Activated naive CD4-positive, alpha-beta T cell treated with anti-CD3 and anti-CD28 coated beads for 36 hours (primary cell): ENCODE measurements around the gene PCDHA9. TPM values are rescaled to one million over a fixed set of nuclear protein-coding genes. Genes with fewer than 3 reads are reported as not detected.
"Not testable (repeated sequence)": the region's sequence is repeated elsewhere in the genome, so short reads cannot be mapped to it uniquely, and the experiment has no call there.

Experiments used
- CTCF ChIA-PET: fragments of 350-600 bp; sonication (Branson Sonifier 250); formaldehyde crosslinking; loops from one replicate; lab custom pipeline; 2021; ENCODE audit warnings: antibody characterized with exemption; lab: Charles Lee
- DNase-seq: peaks from one replicate; pipeline ENCODE4 v3.0.0-alpha.2; 2020
- H3K27ac Mint-ChIP-seq: one replicate; pipeline ENCODE4 v1.8.0; 2021; ENCODE audit warnings: mild to moderate bottlenecking, mixed read lengths
- H3K27me3 Mint-ChIP-seq: one replicate; pipeline ENCODE4 v1.8.0; 2021; ENCODE audit warnings: low read depth, mixed read lengths
- H3K36me3 Mint-ChIP-seq: one replicate; pipeline ENCODE4 v1.8.0; 2021; ENCODE audit warnings: low read depth, mixed read lengths
- H3K4me1 Mint-ChIP-seq: one replicate; pipeline ENCODE4 v1.8.0; 2021; ENCODE audit warnings: low read depth, mixed read lengths
- H3K4me3 Mint-ChIP-seq: one replicate; pipeline ENCODE4 v1.8.0; 2021; ENCODE audit warnings: mild to moderate bottlenecking, moderate library complexity, mixed read lengths
- H3K9me3 Mint-ChIP-seq: one replicate; pipeline ENCODE4 v1.8.0; 2021; ENCODE audit warnings: mixed read lengths
- intact Hi-C: fragments of 100-400 bp; cut with micrococcal nuclease; formaldehyde crosslinking; loops from one replicate; pipeline ENCODE4 v1.15.1; 2023
- total RNA-seq, 2 experiments: library from RNA; stranded (reverse); gene quantifications; one replicate each; pipeline ENCODE4 v1.2.3, GENCODE V29; 2021

PCDHA9 gene
- total RNA-seq, 2 experiments from 2014 or later, result not detected

- DNase-seq, result no peak
- no peak overlapping the region for H3K27ac Mint-ChIP-seq
- CTCF ChIA-PET, result interaction anchor here (0.6 to 1.4 kb wide), 2 partner anchors 10 to 71 kb away, joined by 3 read pairs; no protein-coding TSS in a partner anchor
- H3K36me3 Mint-ChIP-seq, result peaks cover 7% of the 10 kb centered on the region
- H3K27me3 Mint-ChIP-seq, result peaks cover 29% of the 10 kb centered on the region
- no peaks in the 10 kb centered on the region for H3K4me1 Mint-ChIP-seq
- intact Hi-C loops, result loop anchor here (5.0 kb wide), 1 partner anchor 220 kb away; no protein-coding TSS in a partner anchor
- H3K4me3 Mint-ChIP-seq, result no peak overlapping the region
- peaks cover 8% of the 10 kb centered on the region for H3K9me3 Mint-ChIP-seq
Measured at GRCh38 chr5:140822281-140822629, 25.9 kb upstream of the PCDHA9 start.

- intact Hi-C loops, result loop anchor here (5.0 kb wide), 1 partner anchor 219 kb away; no protein-coding TSS in a partner anchor
- peaks cover 11% of the 10 kb centered on the region for H3K36me3 Mint-ChIP-seq
- DNase-seq, H3K4me1 Mint-ChIP-seq, H3K4me3 Mint-ChIP-seq, H3K27ac Mint-ChIP-seq, CTCF ChIA-PET: not testable (repeated sequence)
- H3K27me3 Mint-ChIP-seq, result peaks cover 33% of the 10 kb centered on the region
- peaks cover 12% of the 10 kb centered on the region for H3K9me3 Mint-ChIP-seq
Measured at GRCh38 chr5:140822969-140823368, 25.2 kb upstream of the PCDHA9 start.

- H3K36me3 Mint-ChIP-seq, result peaks cover 12% of the 10 kb centered on the region
- no peak overlapping the region for H3K27ac Mint-ChIP-seq
- no peak overlapping the region for H3K4me3 Mint-ChIP-seq
- peaks cover 13% of the 10 kb centered on the region for H3K9me3 Mint-ChIP-seq
- intact Hi-C loops, result loop anchor here (5.0 kb wide), 1 partner anchor 219 kb away; no protein-coding TSS in a partner anchor
- CTCF ChIA-PET, result no interaction called here
- peaks cover 37% of the 10 kb centered on the region for H3K27me3 Mint-ChIP-seq
- DNase-seq, result no peak
- no peaks in the 10 kb centered on the region for H3K4me1 Mint-ChIP-seq
Measured at GRCh38 chr5:140823475-140823874, 24.7 kb upstream of the PCDHA9 start.

GRCh38 chr5:140827704-140828361 lies 20.3 kb upstream of the PCDHA9 start, which contains the start of gene PCDHA6:
Gene PCDHA6, plus strand, starts transcription at chr5:140827960. Its CDS starts 132 bp downstream, at chr5:140828092.
- peaks cover 10% of the 10 kb centered on the region for H3K36me3 Mint-ChIP-seq
- peaks cover 17% of the 10 kb centered on the region for H3K9me3 Mint-ChIP-seq
- no peak within 1 kb of the TSS for H3K4me3 Mint-ChIP-seq
- no peak within 1 kb of the TSS for H3K27ac Mint-ChIP-seq
- H3K4me1 Mint-ChIP-seq, result no peaks in the 10 kb centered on the region
- H3K27me3 Mint-ChIP-seq, result peaks cover 45% of the 10 kb centered on the region
- no peak for DNase-seq
- intact Hi-C loops, result no loop called here
- CTCF ChIA-PET, result interaction anchor here (0.7 kb wide), 1 partner anchor 71 kb away, joined by 3 read pairs; no protein-coding TSS in a partner anchor

- Mint-ChIP-seq H3K36me3 (peaks cover 10% of the 10 kb centered on the region), H3K9me3 (peaks cover 19% of the 10 kb centered on the region), H3K27ac (no peak overlapping the region), H3K4me3 (no peak overlapping the region), H3K4me1 (no peaks in the 10 kb centered on the region), H3K27me3 (peaks cover 49% of the 10 kb centered on the region)
- intact Hi-C loops, result no loop called here
- no peak for DNase-seq
- CTCF ChIA-PET, result interaction anchor here (0.7 kb wide), 1 partner anchor 72 kb away, joined by 3 read pairs; no protein-coding TSS in a partner anchor
Measured at GRCh38 chr5:140828362-140828737, 19.8 kb upstream of the PCDHA9 start.

- DNase-seq, intact Hi-C loops, H3K4me1 Mint-ChIP-seq, H3K4me3 Mint-ChIP-seq, H3K27ac Mint-ChIP-seq: not testable (repeated sequence)
- Mint-ChIP-seq H3K9me3 (peaks cover 25% of the 10 kb centered on the region), H3K36me3 (peaks cover 15% of the 10 kb centered on the region), H3K27me3 (peaks cover 56% of the 10 kb centered on the region)
- CTCF ChIA-PET, result interaction anchor here (0.5 to 1.5 kb wide), 2 partner anchors 13 to 30 kb away, joined by 3 read pairs; no protein-coding TSS in a partner anchor
Measured at GRCh38 chr5:140829511-140830501, 18.4 kb upstream of the PCDHA9 start.

GRCh38 chr5:140833993-140834392 lies 14.2 kb upstream of the PCDHA9 start, which contains the start of gene PCDHA7:
Gene PCDHA7, plus strand, starts transcription at chr5:140834269. Its CDS starts 115 bp downstream, at chr5:140834384.
- intact Hi-C loops, result no loop called here
- peaks cover 7% of the 10 kb centered on the region for H3K36me3 Mint-ChIP-seq
- H3K4me1 Mint-ChIP-seq, result no peaks in the 10 kb centered on the region
- no peak for DNase-seq
- no peak within 1 kb of the TSS for H3K4me3 Mint-ChIP-seq
- no peak within 1 kb of the TSS for H3K27ac Mint-ChIP-seq
- H3K9me3 Mint-ChIP-seq, result peaks cover 15% of the 10 kb centered on the region
- CTCF ChIA-PET, result interaction anchor here (0.7 to 1.0 kb wide), 2 partner anchors 9 to 24 kb away, joined by 3 read pairs; no protein-coding TSS in a partner anchor
- peaks cover 37% of the 10 kb centered on the region for H3K27me3 Mint-ChIP-seq

GRCh38 chr5:140834439-140835008 lies 13.7 kb upstream of the PCDHA9 start:
- H3K36me3 Mint-ChIP-seq, DNase-seq, H3K27ac Mint-ChIP-seq, H3K4me3 Mint-ChIP-seq, intact Hi-C loops, H3K4me1 Mint-ChIP-seq: not testable (repeated sequence)
- H3K27me3 Mint-ChIP-seq, result peaks cover 39% of the 10 kb centered on the region
- peaks cover 14% of the 10 kb centered on the region for H3K9me3 Mint-ChIP-seq
- CTCF ChIA-PET, result interaction anchor here (0.7 to 1.0 kb wide), 2 partner anchors 8 to 25 kb away, joined by 3 read pairs; no protein-coding TSS in a partner anchor

- intact Hi-C loops, result no loop called here
- CTCF ChIA-PET, result no interaction called here
Measured at GRCh38 chr5:140835622-140836510, 12.3 kb upstream of the PCDHA9 start.

GRCh38 chr5:140840978-140841962 lies 6.9 kb upstream of the PCDHA9 start, which contains the start of gene PCDHA8:
Gene PCDHA8, plus strand, starts transcription at chr5:140841187. Its CDS starts 135 bp downstream, at chr5:140841322.
- CTCF ChIA-PET, result interaction anchor here (0.6 to 1.0 kb wide), 3 partner anchors 48 to 1064 kb away, joined by 3 to 4 read pairs (median 3); no protein-coding TSS in a partner anchor
- no peak for DNase-seq
- Mint-ChIP-seq H3K4me1 (no peaks in the 10 kb centered on the region), H3K27me3 (peaks cover 25% of the 10 kb centered on the region), H3K4me3 (no peak within 1 kb of the TSS), H3K27ac (no peak within 1 kb of the TSS), H3K9me3 (peaks cover 17% of the 10 kb centered on the region), H3K36me3 (peaks cover 2% of the 10 kb centered on the region)
- intact Hi-C loops, result no loop called here

More at GRCh38 chr5:140835622-140836510, 12.3 kb upstream of the PCDHA9 start:
- no peak for DNase-seq
- Mint-ChIP-seq H3K4me1 (no peaks in the 10 kb centered on the region), H3K4me3 (no peak overlapping the region), H3K9me3 (peaks cover 20% of the 10 kb centered on the region), H3K27ac (no peak overlapping the region), H3K36me3 (peaks cover 9% of the 10 kb centered on the region), H3K27me3 (peaks cover 45% of the 10 kb centered on the region)
